Neural cell (in vitro differentiated cells): ENCODE measurements around the gene TNS3. TPM values are rescaled to one million over a fixed set of nuclear protein-coding genes. Genes with fewer than 3 reads are reported as not detected.

Experiments used
- H2AFZ ChIP-seq: fragments of 200-600, 300-800 bp; sonication (generic), shearing (Covaris generic); 2 replicates; pipeline ENCODE4 v1.6.0; 2014; ENCODE audit warnings: low read depth, mild to moderate bottlenecking, antibody characterized with exemption, low read length, moderate library complexity
- H3F3A ChIP-seq: fragments of 200-600 bp; shearing (Covaris generic); 2 replicates; pipeline ENCODE4 v1.6.1; 2016; ENCODE audit warnings: mild to moderate bottlenecking, moderate library complexity, mixed read lengths, antibody characterized with exemption, low read length; ENCODE audit not compliant: insufficient read depth, poor library complexity, severe bottlenecking
- H3K27ac ChIP-seq: fragments of 200-600, 300-800 bp; sonication (generic), shearing (Covaris generic); 2 replicates; pipeline ENCODE4 v1.5.1; 2014; ENCODE audit warnings: mild to moderate bottlenecking, low read length, moderate library complexity
- H3K27me3 ChIP-seq: fragments of 300-800, 200-600 bp; sonication (generic), shearing (Covaris generic); 2 replicates; pipeline ENCODE4 v1.6.0; 2014; ENCODE audit warnings: mild to moderate bottlenecking, low read depth, low read length, moderate library complexity; ENCODE audit not compliant: insufficient read depth
- H3K36me3 ChIP-seq: fragments of 300-800, 200-600 bp; sonication (generic), shearing (Covaris generic); 2 replicates; pipeline ENCODE4 v1.5.1; 2014; ENCODE audit warnings: mild to moderate bottlenecking, antibody characterized with exemption, low read length, moderate library complexity; ENCODE audit not compliant: insufficient read depth
- H3K4me2 ChIP-seq: fragments of 300-800, 200-600 bp; sonication (generic), shearing (Covaris generic); 2 replicates; pipeline ENCODE4 v1.6.0; 2014; ENCODE audit warnings: mild to moderate bottlenecking, low read length
- H3K4me3 ChIP-seq: fragments of 300-800, 200-600 bp; sonication (generic), shearing (Covaris generic); 2 replicates; pipeline ENCODE4 v1.5.1; 2014; ENCODE audit warnings: mild to moderate bottlenecking, low read length, moderate library complexity
- H3K79me2 ChIP-seq: fragments of 200-600 bp; shearing (Covaris generic); replicated peaks from 2 replicates; pipeline ENCODE4 v1.6.0; 2014; ENCODE audit warnings: mild to moderate bottlenecking, low read length, moderate library complexity; ENCODE audit not compliant: insufficient read depth
- H3K9ac ChIP-seq: fragments of 300-800, 200-600 bp; sonication (generic), shearing (Covaris generic); 2 replicates; pipeline ENCODE4 v1.6.1; 2016; ENCODE audit warnings: mild to moderate bottlenecking, low read length, mixed read lengths
- H3K9me2 ChIP-seq: fragments of 200-600 bp; shearing (Covaris generic); 2 replicates; pipeline ENCODE4 v1.6.1; 2016; ENCODE audit warnings: mild to moderate bottlenecking, low read length, mixed read lengths; ENCODE audit not compliant: insufficient read depth
- H3K9me3 ChIP-seq: fragments of 200-600, 300-800 bp; sonication (generic), shearing (Covaris generic); 2 replicates; pipeline ENCODE4 v1.6.1; 2016; ENCODE audit warnings: mild to moderate bottlenecking, mixed run types, low read length, moderate library complexity, mixed read lengths
- H4K20me1 ChIP-seq: fragments of 200-600 bp; shearing (Covaris generic); 2 replicates; pipeline ENCODE4 v1.6.1; 2016; ENCODE audit warnings: mild to moderate bottlenecking, mixed run types; ENCODE audit not compliant: insufficient read depth
- EP300 ChIP-seq: fragments of 450-650 bp; conservative IDR thresholded peaks from 2 replicates; pipeline ENCODE4 v1.6.1; 2014; ENCODE audit warnings: antibody characterized with exemption, mild to moderate bottlenecking, moderate library complexity; ENCODE audit not compliant: poor library complexity, severe bottlenecking
- EZH2 ChIP-seq: fragments of 200-600, 300-800 bp; shearing (Covaris generic), sonication (generic); IDR thresholded peaks from 2 replicates; pipeline ENCODE4 v1.6.1; 2014; ENCODE audit warnings: antibody characterized with exemption, low read length, borderline replicate concordance, mild to moderate bottlenecking; ENCODE audit not compliant: insufficient read depth, poor library complexity, severe bottlenecking
- MXI1 ChIP-seq: fragments of 450-650 bp; conservative IDR thresholded peaks from 2 replicates; pipeline ENCODE4 v1.6.1; 2014; ENCODE audit warnings: antibody characterized with exemption, mild to moderate bottlenecking; ENCODE audit not compliant: poor library complexity, severe bottlenecking
- POLR2AphosphoS5 ChIP-seq: IDR thresholded peaks from 2 replicates; pipeline ENCODE4 v1.6.1; 2012
- RAD21 ChIP-seq: fragments of 450-650 bp; conservative IDR thresholded peaks from 2 replicates; pipeline ENCODE4 v1.6.1; 2014; ENCODE audit warnings: antibody characterized with exemption, mild to moderate bottlenecking, moderate library complexity
- SMC3 ChIP-seq: fragments of 450-650 bp; conservative IDR thresholded peaks from 2 replicates; pipeline ENCODE4 v1.6.1; 2014; ENCODE audit warnings: antibody characterized with exemption, mild to moderate bottlenecking, moderate library complexity; ENCODE audit not compliant: poor library complexity
- TAF1 ChIP-seq: IDR thresholded peaks from 2 replicates; pipeline ENCODE4 v1.6.1; 2012; ENCODE audit warnings: low read depth
- polyA plus RNA-seq: library from polyadenylated mRNA; depleted of rRNA; stranded (reverse); fragments of >200 nt; gene quantifications from 2 replicates; pipeline ENCODE4 v1.2.3, GENCODE V29; 2014
- TF ChIP-seq, protein P1 (sequence below): IDR thresholded peaks from 2 replicates; pipeline ENCODE4 v1.6.1; 2012; ENCODE audit warnings: borderline replicate concordance
- TF ChIP-seq, protein P2 (sequence below): fragments of 450-650 bp; IDR thresholded peaks from 2 replicates; pipeline ENCODE4 v1.5.1; 2014; ENCODE audit warnings: antibody characterized with exemption, mild to moderate bottlenecking, moderate library complexity; ENCODE audit not compliant: poor library complexity, severe bottlenecking

TNS3 gene
- polyA plus RNA-seq, 1 donor from 2014 or later, result 0.58 TPM

DNA sequence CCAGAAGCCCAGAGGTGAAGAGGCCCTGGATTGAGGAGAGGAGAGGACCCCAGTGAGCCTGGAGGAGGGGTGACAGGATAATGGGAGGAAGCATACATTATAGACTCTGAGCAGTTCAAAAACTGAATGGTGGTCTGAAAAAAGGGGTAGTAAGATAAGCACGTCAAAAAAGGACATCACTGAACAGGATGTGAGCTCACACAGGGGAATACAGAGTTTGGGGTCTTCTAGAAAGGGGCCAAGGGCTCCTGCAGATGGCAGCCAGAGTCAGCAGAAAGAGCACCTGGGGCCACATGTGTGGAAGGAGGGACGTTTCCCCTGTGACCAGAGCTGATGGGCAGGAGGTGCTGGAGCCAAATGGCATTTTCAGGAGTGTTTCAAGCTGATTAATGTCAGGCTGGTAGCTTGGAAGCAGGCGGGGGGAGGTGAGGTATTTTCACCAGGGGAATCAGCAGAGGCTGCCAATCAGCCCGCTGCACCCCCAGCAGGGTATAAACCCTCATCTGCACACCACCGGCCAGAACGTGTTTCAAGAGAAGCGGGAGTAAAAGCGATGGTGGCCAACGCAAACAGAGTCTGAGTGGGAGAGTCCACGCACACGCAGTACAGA, 85.8 kb downstream of the TNS3 start:
- no peaks in the 10 kb centered on the region for H3F3A ChIP-seq
- no peaks in the 10 kb centered on the region for H3K36me3 ChIP-seq
- H2AFZ ChIP-seq, result no peak overlapping the region
- no peaks in the 10 kb centered on the region for H3K9me2 ChIP-seq
- no peaks in the 10 kb centered on the region for H3K9me3 ChIP-seq
- no peaks in the 10 kb centered on the region for H4K20me1 ChIP-seq
- no peak overlapping the region for H3K4me3 ChIP-seq
- no peaks in the 10 kb centered on the region for H3K79me2 ChIP-seq
- H3K4me2 ChIP-seq, result no peak overlapping the region
- H3K9ac ChIP-seq, result no peak overlapping the region
- H3K27me3 ChIP-seq, result no peaks in the 10 kb centered on the region
- TF ChIP-seq RAD21, result no peak
- TF ChIP-seq SMC3, result no peak
- no peak for TF ChIP-seq EP300
- no peak for TF ChIP-seq POLR2AphosphoS5
- TF ChIP-seq, protein P1, sequence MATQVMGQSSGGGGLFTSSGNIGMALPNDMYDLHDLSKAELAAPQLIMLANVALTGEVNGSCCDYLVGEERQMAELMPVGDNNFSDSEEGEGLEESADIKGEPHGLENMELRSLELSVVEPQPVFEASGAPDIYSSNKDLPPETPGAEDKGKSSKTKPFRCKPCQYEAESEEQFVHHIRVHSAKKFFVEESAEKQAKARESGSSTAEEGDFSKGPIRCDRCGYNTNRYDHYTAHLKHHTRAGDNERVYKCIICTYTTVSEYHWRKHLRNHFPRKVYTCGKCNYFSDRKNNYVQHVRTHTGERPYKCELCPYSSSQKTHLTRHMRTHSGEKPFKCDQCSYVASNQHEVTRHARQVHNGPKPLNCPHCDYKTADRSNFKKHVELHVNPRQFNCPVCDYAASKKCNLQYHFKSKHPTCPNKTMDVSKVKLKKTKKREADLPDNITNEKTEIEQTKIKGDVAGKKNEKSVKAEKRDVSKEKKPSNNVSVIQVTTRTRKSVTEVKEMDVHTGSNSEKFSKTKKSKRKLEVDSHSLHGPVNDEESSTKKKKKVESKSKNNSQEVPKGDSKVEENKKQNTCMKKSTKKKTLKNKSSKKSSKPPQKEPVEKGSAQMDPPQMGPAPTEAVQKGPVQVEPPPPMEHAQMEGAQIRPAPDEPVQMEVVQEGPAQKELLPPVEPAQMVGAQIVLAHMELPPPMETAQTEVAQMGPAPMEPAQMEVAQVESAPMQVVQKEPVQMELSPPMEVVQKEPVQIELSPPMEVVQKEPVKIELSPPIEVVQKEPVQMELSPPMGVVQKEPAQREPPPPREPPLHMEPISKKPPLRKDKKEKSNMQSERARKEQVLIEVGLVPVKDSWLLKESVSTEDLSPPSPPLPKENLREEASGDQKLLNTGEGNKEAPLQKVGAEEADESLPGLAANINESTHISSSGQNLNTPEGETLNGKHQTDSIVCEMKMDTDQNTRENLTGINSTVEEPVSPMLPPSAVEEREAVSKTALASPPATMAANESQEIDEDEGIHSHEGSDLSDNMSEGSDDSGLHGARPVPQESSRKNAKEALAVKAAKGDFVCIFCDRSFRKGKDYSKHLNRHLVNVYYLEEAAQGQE, result no peak
- no peak for TF ChIP-seq MXI1
- TF ChIP-seq, protein P2, sequence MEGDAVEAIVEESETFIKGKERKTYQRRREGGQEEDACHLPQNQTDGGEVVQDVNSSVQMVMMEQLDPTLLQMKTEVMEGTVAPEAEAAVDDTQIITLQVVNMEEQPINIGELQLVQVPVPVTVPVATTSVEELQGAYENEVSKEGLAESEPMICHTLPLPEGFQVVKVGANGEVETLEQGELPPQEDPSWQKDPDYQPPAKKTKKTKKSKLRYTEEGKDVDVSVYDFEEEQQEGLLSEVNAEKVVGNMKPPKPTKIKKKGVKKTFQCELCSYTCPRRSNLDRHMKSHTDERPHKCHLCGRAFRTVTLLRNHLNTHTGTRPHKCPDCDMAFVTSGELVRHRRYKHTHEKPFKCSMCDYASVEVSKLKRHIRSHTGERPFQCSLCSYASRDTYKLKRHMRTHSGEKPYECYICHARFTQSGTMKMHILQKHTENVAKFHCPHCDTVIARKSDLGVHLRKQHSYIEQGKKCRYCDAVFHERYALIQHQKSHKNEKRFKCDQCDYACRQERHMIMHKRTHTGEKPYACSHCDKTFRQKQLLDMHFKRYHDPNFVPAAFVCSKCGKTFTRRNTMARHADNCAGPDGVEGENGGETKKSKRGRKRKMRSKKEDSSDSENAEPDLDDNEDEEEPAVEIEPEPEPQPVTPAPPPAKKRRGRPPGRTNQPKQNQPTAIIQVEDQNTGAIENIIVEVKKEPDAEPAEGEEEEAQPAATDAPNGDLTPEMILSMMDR, result no peak
- no peak for TF ChIP-seq TAF1
- TF ChIP-seq EZH2, result no peak
- no peak overlapping the region for H3K27ac ChIP-seq

DNA sequence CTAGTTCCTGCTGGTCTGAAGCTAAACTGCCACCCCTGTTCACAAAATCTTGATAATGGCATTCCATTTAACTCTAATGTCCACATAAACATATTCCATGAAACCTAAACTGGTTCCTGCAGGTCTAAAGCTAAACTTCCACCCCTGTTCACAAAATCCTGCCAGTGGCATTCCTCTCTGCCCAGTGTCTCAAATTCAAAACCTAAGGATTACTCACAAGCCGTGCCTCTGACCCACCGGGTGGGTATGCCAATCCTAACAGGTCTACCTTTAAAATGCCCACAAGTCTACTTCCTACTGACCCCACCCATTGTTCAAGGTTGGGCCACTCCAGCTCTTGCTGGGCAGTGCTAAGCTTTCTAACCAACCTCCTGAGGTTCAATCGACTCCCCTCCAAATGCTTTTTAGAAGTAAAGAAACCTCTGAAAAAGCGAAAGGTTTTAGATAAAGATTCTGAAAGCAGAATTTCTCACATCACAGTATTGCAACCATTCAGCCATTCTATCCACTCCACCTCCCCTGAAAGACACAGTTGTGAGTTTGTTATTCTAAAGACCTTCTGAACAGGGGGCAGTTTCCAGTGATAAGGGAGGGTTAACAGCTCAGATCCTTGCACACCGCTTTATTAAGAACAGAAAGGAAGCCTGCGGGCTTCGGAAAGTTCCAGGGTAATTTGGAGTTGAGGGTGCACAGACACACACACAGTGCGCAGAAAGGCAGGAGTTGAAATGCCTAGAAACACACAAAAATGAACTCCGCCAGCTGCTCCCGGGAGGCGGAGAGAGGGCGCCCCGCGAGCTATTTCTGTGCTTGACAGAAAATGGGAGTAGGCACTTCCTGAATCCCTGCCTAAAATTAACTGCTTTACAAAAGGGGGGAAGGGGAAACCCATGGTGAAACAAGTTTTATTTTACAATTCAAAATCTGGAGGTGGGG, 87.7 kb downstream of the TNS3 start:
- Histone ChIP-seq H3K27ac (no peak overlapping the region), H3K4me3 (no peak overlapping the region), H3F3A (no peaks in the 10 kb centered on the region), H3K9me3 (no peaks in the 10 kb centered on the region), H3K9me2 (no peaks in the 10 kb centered on the region), H2AFZ (no peak overlapping the region), H3K4me2 (no peak overlapping the region), H3K79me2 (no peaks in the 10 kb centered on the region), H3K9ac (no peak overlapping the region), H3K27me3 (no peaks in the 10 kb centered on the region), H3K36me3 (no peaks in the 10 kb centered on the region), H4K20me1 (no peaks in the 10 kb centered on the region)
- TF ChIP-seq, protein P2, result no peak
- no peak for TF ChIP-seq POLR2AphosphoS5
- TF ChIP-seq TAF1, result no peak
- no peak for TF ChIP-seq EZH2
- TF ChIP-seq RAD21, result no peak
- TF ChIP-seq EP300, result no peak
- TF ChIP-seq MXI1, result no peak
- no peak for TF ChIP-seq SMC3
- TF ChIP-seq, protein P1, result no peak
